ENCODE measurements around the gene PIF1.

The PIF1 gene, protein sequence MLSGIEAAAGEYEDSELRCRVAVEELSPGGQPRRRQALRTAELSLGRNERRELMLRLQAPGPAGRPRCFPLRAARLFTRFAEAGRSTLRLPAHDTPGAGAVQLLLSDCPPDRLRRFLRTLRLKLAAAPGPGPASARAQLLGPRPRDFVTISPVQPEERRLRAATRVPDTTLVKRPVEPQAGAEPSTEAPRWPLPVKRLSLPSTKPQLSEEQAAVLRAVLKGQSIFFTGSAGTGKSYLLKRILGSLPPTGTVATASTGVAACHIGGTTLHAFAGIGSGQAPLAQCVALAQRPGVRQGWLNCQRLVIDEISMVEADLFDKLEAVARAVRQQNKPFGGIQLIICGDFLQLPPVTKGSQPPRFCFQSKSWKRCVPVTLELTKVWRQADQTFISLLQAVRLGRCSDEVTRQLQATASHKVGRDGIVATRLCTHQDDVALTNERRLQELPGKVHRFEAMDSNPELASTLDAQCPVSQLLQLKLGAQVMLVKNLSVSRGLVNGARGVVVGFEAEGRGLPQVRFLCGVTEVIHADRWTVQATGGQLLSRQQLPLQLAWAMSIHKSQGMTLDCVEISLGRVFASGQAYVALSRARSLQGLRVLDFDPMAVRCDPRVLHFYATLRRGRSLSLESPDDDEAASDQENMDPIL

DNA sequence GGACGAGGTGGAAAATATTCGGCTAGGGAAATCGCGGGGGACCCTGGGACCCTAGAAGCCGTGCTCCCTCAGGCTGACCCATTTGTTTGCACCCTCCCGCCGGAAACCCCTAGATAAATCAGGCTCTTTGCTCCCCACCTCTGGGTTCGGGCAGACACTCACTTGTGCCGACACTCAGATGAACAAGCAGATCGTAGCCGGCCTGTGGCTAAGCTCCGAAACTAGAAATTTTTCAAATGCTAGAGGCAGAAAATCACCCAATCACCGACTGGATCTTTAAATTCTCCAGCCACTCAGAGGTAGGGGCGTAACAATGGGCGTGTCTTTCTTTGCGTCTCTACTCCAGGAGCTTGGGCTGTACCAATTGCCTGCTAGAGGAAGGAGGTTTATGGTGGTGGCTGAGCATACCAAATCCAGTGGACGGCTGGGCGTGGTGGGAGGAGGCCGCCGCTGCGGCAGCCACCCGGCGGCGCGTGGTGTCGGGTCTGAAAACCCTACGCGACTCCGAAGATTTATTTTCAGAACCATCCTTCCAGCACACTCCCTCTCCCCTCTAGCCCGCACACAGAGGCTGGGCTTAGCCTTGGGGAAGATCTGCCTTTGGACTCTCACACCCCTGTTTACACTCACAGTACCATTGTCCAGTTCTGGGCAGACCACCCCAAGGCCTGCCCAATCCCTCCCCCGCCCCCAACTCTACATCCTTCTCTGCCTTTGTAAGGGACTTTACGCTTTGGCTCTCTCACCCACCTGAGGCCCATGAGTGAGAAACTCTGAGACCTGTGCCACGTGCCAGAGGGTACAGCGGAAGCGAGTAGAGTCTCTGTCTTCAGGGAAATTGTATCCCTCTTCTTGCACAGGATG lies at the start of gene PIF1:
Gene PIF1 (minus strand): TSS at position 217 of the 864 bp plus-strand sequence. CDS start 1,312 bp downstream, outside the sequence.
- peak; percentile 70 for DNase-seq (ENCODE audit: low read depth)

DNA sequence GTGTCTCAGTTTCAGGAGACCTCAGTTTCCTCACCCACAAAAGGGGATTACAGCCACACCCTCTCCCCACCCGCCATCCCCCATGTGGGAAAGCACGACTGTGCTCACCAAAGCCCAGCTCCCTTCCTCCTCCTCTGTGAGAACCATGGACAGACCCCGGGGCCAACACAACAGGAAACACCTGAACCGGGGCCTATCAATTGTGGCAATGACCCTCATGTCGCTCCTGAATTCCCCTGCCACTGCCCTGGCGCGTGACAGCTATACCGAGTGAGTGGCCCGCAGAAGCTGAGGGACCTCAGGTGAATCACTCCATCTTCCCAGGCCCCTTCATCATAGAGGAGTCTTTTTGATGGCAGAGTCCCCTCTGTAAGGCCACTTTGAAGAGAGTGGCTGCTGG lies 44.9 kb upstream of the PIF1 start:
- no peak for DNase-seq (ENCODE audit: low read depth)

DNA sequence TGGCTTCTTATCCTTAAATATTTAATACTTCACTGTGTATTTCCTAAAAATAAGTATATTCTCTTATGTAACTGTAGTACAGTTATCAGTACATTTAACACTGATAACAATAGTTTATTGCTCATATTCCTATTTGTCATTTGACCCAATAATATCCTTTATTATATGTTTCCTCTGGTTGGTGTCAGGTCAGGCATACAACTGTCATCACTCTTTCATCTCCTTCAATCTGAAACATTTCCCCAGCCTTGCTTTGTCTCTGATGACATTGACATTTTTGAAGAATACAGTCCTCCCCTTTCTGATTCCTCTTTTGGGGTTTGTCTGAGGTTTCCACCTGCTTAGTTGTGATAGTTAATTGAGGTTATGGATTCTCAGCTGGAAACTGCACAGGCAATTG lies 44.1 kb upstream of the PIF1 start:
- no peak for DNase-seq (ENCODE audit: low read depth)

DNA sequence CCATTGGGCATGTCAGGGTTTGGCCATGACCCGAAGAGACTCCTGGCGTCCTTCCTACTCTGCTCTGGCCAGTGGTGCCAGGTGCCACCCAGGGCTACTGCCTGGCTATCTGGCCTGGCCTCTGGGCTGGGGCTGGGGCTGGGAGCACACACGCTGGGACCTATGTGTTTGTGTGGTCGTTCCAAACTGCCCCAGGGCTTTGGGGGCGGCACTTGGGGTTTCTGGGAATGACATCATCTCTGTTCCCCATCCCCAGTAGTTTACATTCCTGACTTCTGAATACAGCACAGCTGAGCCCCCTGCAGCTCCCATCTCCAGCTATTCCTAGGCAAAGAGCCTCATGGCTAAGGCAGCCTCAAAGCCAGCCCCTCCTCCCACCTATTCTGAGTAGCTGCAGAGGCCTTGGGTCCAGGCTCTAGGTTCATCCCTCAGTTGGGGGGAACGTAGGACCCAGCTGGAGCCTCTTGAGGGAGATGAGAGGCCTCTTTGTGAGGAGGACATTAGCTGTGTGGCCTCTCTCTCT lies 40.6 kb upstream of the PIF1 start:
- no peak for DNase-seq (ENCODE audit: low read depth)

DNA sequence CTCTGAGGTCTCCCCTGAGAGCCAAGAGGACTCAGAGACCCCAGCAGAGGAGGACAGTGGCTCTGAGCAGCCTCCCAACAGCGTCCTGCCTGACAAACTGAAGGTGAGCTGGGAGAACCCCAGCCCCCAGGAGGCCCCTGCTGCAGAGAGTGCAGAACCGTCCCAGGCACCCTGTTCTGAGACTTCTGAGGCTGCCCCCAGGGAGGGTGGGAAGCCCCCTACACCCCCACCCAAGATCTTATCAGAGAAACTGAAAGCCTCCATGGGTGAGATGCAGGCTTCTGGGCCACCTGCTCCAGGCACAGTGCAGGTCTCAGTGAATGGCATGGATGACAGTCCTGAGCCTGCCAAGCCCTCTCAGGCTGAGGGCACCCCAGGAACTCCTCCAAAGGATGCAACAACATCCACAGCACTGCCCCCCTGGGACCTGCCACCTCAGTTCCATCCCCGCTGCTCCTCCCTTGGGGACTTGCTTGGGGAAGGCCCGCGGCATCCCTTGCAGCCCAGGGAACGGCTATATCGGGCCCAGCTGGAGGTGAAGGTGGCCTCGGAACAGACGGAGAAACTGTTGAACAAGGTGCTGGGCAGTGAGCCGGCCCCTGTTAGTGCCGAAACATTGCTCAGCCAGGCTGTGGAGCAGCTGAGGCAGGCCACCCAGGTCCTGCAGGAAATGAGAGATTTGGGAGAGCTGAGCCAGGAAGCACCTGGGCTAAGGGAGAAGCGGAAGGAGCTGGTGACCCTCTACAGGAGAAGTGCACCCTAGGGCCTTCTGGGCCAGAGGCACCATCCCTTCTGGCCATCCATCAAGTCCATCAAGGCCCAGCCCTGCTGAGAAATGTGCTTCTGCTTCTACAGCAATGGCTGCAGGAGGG lies 39.9 kb upstream of the PIF1 start:
- no peak for DNase-seq (ENCODE audit: low read depth)

DNA sequence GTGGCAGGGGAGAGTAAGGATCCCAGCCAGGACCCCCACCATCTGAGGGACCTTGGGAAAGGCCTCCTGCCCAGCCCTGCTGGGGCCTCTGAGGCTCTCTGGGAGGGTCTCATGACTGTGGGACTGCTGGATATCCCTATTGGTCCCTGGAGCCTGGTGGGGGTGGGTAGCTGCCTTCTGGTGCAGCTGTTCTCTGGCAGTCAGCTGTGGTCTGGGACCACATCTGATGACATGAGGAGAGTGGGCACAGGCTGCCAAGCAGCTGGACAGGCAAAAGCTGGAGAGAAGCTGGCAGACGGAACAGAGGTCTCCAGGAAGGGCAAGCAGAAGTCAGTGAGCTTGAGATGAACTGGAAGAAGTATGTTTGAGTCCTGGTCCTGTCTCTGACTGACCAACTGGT lies 38.6 kb upstream of the PIF1 start:
- DNase-seq (ENCODE audit: low read depth): no peak

DNA sequence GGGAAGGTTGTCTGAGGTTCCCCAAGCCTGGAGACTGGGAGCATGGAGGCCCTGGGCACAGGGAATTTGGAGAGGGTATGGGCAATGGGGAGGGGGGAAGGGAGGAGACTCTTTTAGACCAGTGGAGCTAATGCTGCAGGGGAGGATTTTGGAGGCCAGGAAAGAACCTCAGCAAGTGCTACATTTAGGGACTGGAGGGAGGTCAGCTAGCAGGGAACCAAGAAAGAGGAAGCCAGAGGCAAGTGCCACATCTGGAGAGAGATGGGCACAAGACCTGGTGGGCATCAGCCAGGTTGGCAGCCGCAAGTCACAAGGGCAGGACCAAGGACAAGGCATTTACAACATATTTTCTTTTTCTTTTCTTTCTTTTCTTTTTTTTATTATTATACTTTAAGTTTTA lies 37.0 kb upstream of the PIF1 start:
- DNase-seq (ENCODE audit: low read depth): no peak

DNA sequence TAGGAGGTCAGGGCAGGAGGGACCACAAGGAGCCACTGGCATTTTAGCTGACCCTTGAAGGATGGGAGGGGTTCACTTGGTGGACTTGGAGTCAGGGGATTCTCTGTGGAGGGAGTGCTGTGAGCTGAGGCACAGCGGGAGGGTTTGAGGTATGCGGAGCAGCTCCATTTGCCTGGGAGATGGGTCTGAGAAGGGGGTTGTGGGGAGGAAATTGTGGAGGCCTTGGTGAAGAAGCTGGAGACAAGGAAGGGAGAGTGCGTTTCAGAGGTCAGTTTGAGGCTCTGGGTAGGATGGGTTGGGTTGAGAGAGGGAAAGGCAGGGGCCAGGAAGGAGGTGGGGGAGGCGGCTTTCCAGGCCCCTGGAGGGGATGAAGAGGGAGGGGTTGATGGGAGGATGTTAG lies 36.5 kb upstream of the PIF1 start:
- no peak for DNase-seq (ENCODE audit: low read depth)

DNA sequence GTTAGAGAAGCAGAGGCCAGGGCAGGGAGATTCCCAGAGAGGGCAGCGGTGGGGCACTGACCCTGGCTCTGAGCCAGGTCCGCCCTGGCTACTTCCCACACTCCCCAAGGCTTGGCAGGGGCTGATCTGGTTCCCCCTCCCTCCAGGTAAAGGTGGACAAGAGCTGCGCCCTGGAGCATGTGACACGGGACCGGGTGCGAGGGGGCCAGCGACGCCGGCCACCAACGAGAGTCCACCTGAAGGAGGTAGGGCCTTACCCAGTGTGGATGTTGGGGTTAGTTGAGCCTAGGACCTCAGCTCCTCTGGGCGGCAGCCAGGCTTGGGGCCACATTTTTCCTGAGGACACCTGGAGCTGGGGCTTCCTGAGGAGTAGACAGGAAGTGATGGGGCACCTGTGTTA lies 35.9 kb upstream of the PIF1 start:
- DNase-seq (ENCODE audit: low read depth): no peak

DNA sequence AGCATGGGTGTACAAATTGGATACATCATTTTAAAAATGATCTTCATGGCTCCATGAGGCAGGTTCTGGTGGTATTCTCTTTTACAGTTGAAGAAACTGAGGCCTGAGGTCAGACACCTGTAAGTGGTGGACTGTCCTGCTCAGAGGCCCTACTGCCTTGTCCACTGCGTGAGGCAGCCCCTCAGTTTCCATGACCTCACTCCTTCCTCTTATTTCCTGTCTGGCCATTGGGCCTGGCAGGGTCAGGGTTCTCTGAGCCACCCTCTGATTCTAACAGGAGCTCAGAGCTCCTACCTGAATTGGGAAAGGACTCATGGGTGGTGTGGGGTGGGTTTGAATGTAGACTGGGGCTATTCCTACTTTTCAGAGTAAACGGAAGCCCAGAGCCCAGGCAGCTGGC lies 33.8 kb upstream of the PIF1 start:
- no peak for DNase-seq (ENCODE audit: low read depth)

DNA sequence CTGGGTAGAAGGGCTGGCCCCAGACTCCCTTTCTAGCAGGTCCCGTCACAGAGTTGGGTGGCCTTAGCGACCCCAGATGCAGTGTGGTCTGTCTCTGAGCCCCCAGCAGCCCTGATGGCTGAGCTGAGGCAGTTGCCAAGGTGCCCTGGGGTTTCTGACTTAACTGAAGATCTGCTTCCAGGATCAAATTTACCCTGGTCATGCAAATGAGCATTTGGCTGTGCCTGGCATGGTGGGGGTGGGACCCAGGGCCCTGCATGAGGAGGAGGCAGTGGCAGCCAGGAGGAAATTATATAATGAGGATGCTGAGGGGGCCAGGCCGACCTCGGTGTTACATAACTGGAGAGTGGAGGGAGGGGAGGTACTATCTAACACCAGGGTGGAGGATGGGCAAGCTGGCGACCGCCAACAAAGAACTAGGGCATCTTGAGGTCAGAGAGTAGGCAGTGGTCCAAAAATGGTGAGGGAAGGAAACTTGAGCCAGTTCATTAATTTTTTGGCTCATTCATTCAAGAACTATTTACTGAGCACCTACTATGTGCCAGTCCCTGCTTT lies 32.7 kb upstream of the PIF1 start:
- no peak for DNase-seq (ENCODE audit: low read depth)

DNA sequence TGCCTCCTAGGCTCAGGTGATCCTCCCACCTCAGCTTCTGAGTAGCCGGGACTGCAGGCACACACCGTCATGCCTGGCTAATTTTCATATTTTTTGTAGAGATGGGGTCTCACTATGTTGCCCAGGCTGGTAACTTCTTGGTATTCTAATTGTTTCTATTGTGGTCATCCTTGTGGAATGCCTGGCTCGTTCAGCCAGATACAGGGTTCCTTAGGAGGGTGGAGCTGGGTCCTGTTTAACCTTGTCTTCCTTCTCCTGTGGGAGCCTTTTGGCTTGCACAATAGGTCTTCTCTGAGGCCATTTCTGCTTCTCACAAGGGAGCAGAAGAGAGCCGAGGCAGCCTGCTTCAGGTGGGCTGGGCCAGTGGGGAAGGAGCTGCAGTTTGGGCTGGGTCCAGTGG lies 32.0 kb upstream of the PIF1 start:
- DNase-seq (ENCODE audit: low read depth): no peak

DNA sequence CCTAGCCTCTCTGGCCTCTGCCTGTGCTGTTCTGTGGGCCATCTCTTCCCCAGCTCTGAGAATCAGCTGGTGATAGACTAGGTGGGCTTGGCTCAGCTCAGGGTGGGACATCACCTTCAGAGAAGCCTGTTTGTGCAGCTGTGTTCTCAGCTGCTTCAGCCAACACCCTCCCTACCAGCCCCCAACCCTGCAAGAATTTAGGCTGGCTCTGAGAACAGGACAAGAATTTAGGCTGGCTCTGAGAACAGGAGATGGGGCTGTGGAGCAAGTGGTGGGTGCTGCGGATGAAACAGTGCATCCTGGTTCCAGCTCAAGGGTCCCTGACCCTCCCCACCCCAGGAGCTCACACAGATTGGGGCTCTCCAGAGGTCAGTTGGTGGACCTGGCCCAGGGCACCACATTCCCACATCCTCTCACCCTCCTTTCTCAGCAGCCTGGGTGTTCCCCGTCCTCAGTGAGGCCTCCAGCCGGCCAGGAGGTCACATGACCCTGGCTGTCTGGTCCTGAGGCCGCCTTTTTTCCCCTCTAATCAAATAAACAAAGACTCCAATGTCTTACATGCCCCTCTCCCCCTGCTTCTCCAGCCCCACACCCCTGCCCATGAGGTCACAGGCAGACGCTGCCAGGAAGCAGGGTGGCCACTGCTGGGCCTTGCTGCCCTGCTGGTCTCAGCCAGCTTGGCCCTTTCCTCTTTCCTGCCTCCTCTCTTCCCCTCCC lies 31.1 kb upstream of the PIF1 start:
- DNase-seq (ENCODE audit: low read depth): no peak

DNA sequence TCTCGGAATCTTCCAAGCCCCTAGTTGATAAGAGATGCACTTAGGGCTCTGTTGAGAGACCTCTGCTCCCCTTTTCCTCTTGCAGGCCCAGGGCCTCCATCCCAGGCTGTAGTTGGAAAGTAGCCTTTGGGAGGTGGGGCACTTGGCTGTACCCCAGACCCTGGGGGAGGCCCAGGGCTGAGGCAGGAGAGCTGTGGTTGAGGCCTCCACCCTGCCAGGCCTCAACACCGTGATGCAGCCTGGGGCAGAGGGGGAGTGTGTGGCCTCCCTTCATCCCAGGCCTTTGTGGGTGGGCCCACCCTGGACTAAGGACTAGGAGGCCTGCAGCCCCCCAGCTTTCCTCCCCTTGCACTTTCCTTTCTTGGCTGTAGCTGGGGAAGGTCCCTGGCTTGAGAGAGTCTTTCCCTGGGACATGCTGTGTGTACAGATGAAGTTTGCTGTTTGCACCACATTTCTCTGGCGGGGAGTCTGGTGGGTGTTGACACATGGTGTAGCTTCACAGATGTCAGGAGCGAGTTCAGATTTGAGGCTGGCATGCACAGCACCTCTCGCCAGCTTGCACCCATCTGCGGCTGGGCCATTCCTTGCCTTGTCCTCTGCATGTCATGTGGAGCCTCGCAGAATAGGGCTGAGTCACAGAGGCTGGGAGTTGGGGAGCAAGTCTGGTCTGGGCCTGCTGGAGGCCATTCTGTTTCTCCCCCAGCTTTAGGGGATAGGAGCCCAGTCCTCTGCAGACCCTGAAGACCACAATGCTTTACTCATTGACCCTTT lies 29.9 kb upstream of the PIF1 start:
- DNase-seq (ENCODE audit: low read depth): no peak

DNA sequence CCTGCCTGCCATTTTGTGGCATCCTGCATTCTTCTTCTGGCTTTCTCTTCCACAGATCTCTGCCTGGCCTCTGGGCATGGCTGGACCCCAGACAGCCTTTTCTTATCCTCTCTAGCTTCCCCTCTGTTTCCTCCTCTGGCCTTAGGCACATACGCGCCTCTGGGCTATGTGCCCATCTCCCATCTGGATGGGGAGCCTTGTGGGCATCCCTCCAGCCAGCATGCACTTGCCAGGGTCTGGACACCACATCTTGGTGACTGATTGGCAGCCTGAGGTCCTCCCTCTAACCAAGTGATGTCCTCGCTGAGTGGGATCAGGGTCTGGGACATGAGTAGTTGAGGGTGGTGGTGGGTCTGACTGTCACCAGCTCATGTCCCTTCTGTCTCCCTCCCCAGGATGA lies 29.1 kb upstream of the PIF1 start:
- DNase-seq (ENCODE audit: low read depth): no peak

DNA sequence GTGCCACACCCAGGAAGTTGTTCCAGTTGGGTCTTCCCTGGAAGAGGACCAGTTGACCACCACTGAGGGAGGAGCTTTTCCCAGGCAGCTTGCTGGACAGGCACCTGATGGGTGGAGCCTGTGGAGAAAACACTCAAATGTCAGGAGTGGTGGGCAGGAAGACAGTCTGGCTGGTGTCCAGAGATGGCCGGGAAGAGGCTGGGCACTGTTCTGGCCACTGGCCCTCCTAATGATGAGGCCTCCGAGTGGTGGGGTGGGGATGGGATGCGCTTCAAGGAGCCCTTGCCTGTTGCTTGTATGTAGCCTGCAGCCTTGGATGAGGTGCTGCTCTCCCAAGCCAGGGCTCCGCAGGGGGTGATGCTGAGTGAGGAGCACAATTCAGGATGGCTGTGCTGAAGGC lies 28.6 kb upstream of the PIF1 start:
- DNase-seq (ENCODE audit: low read depth): no peak

DNA sequence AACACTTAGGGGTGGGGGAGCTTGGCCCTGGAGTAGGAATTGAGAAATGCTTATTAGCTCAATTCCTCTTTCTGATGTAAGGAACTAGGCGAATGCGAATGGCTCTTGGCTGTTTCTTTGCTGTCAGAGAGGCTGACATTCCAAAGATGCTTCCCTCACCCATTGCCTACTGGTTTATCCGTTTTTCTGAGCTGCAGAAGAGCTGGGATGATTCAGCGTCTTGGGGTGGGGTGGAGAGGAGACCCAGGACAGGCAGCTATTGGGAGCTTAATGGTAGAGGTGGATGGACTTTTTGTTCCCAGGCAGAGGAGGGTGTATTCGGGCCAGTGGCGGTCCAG lies 26.0 kb upstream of the PIF1 start:
- no peak for DNase-seq (ENCODE audit: low read depth)

DNA sequence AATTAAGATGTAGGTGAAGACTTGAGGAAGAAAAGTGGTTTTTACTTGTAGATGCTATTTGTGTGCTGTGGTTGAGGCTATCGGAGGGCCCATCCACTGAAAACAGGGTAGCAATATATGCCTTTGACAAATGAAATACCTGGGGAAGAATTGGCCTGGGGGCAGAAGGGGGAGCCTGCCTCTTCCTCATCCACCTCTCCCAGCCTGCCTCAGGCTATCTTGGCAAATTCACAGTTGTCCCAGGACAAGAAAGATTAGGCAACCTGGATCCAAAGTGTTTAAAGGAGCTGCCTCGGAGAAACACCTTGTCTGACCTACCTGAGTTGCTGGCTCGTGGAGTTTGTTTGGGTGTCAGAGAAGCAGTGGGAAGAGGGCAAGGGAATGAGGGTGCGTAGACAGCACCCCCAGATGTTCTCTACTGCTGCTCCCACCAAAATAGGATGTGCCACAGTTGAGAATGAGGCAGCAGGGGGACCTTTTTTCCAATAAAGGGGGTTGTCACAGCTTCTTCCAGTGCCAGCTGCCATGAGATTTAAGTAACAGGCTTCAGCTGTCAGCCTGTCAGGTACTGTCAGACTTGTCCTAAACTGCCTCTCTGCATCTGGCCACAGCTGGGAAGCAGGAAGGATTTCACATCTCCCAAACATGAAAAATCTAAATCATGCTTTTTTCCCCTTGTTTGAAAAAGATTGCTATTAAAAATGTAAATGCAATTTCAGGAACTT lies 25.5 kb upstream of the PIF1 start:
- no peak for DNase-seq (ENCODE audit: low read depth)
